ENCODE data around the gene KIF26B. TPM values are rescaled to one million over a fixed set of nuclear protein-coding genes. Genes with fewer than 3 reads are reported as not detected.

KIF26B gene
- polyA plus RNA-seq, 4 donors, result 31.8 to 38.0 (median 33.9) TPM

DNA sequence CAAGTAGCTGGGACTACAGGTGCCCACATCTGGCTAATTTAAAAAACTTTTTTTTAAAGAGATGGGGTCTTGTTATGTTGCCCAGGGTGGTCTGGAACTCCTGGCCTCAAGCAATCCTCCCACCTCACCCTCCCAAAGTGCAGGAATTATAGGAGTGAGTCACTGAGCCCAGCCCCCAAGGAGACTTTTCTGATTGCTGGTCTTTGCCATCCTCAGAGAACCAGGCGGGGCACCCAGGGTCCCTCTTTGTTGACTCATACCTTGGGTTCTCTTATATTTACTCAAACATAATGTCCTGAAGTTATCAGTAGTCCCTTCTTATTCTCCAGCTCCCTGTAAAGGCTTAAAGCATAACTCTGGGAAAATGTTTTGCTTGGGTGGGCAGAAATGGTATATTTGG lies 51.1 kb downstream of the KIF26B start:
- DNase-seq (ENCODE audit: low read depth in 4 of 4, low spot score in 3 of 4), result no peak

DNA sequence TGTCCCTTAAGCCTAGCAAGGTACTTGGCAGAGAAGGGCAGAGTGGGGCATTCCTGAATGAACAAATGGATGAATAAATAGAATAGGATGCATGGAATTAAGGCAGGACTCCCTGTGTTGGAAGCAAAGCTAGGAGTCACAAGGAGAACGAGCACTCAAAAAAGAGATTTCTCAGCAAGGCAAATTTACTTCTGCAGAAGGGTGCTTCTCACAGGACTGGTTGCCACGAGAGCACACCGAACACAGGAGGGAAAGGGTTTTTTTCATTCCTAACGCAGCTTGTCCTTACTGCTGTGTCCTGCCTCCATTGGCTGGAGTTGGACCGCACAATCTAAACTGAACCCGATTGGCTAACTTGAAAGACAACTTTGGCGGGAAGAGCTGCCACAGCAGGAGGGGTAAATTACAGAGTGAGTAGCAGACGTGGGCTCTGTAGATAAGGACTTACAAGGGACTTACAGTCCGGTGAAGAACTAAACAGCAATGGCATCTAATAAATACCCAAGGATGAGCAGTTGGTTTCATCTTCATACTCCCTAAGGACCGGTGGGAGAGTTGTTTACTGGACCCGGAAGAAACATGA lies 52.4 kb downstream of the KIF26B start:
- DNase-seq (ENCODE audit: low read depth in 4 of 4, low spot score in 3 of 4), result no peak

DNA sequence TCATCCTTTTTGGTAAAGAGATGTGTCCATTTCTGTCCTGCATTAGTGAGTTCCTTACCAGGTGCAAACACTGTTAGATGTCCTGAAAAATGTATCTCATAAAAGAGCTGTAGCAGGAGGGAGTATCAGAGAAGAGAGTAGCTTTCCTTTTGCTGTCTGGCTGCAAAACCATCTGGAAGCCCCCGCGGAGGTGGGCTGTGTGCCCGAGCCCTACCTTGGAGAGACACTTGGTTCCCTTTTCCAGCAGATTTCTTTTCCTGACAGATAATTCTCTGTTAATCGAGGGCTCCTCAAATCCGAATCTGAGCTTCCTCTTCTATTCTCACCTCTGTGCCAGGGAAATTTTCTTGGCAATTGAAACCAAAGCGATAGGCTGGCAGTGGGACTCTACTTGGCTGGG lies 53.0 kb downstream of the KIF26B start:
- no peak for DNase-seq (ENCODE audit: low read depth in 4 of 4, low spot score in 3 of 4)

DNA sequence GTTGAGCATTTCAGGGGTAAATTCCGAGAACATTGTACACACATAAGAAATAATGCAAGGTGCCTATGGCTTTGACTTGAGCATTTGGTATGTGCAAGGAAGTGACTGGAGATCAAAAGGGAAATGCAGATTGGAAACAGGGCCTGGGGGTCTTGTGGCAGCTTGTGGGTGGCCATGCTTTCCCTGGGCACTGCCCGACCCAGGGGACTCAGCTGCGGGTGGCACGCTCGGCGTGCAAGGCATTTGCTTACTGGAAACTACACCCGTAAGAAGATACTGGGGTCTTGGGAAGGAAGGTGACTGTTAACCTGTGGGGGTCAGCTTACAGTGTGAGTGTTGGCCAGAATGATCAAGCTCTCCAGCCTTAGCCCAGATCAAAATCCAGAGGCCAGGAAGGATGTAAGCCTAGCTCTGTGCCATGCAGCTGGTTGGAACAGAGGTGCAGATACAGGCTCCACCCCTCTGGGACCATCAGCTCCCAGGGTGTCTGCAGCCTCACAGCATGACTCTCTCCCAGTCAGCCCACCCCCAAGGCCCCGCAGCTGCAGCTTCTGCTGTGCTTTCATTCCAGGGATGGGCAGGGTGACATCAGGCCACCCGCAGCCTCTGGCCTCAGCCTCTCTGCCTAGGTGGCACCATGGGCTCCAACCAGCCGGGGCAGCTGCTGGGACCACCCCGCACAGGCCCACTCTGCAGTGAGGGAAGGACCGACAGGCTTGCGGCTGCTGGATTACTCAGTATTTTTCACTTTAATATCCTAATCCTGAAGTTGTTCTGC lies 55.1 kb downstream of the KIF26B start:
- DNase-seq (ENCODE audit: low read depth in 4 of 4, low spot score in 3 of 4), result no peak

DNA sequence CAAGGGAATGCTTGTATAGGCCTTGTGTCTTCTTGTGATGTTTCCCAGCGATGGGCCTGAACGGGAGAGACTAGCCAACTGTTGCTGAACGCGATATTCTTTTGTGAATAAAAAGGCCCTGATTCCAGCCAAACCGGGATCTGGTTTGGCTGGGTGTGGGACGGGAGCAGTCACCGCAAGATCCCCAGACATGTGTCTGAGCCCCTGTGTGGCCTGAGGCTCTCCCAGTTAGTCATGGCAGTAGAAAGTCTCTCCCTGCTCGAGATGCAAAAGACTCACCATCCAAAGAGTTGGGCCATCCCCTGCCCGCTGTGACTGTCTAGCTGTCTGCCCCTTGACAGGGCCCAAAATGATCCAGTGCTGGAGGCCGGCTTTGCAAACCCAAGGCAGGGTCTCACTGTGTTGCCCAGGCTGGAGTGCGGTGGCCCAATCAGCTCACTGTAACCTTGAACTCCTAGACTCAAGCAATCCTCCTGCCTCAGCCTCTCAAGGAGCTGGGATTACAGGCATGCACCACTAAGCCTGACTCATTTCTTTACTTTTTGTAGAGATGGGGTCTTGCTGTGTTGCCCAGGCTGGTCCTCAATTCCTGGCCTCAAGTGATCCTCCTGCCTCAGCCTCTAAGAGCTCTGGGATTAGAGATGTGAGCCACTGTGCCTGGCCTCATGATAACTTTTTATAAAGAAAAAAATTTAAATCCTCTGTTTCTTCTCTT lies 56.4 kb downstream of the KIF26B start:
- DNase-seq (ENCODE audit: low read depth in 4 of 4, low spot score in 3 of 4), result no peak

DNA sequence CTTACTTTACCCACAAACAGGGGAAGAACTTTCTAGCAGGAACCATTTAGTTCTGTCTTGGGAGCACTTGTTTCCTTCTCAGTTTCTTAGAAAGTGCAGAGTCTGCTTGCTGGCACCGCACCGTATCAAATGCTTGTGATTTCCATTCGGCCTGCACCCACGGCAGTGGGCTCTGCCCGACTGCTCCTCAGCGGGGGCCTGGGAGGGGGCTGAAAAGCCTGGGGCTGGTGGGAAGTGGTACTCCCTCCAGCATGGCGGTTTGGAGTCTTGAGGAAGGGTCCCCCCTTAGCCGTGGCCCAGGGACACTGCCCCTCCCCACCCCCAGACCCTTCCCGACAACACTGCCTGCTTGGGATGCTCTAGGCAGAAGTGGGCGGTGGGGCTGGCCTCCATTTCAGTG lies 57.0 kb downstream of the KIF26B start:
- no peak for DNase-seq (ENCODE audit: low read depth in 4 of 4, low spot score in 3 of 4)

DNA sequence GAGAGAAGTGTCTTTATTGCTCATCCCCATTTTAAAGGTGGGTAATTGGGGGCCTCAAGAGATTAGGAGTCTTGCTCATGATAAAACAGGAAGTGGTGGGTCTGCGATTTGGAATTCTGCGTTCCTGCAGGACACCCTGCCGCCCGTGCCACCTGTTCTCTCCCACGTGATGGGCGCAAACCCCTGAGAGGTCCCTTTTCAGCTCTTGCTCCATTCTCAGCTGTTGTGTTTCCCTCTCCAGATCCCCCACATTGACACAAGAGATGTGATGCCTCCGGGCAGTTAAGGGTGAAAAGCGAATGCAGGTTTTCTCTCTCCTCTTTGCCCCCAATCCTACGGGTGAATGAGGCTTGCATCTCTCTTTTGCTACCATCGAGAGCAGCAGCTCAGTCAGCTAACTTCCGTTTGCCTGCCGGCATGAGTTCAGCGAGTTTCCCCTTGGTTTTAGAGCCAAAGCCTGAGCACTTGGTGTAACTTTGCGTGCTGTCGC lies 57.5 kb downstream of the KIF26B start:
- DNase-seq (ENCODE audit: low read depth in 4 of 4, low spot score in 3 of 4), result no peak

DNA sequence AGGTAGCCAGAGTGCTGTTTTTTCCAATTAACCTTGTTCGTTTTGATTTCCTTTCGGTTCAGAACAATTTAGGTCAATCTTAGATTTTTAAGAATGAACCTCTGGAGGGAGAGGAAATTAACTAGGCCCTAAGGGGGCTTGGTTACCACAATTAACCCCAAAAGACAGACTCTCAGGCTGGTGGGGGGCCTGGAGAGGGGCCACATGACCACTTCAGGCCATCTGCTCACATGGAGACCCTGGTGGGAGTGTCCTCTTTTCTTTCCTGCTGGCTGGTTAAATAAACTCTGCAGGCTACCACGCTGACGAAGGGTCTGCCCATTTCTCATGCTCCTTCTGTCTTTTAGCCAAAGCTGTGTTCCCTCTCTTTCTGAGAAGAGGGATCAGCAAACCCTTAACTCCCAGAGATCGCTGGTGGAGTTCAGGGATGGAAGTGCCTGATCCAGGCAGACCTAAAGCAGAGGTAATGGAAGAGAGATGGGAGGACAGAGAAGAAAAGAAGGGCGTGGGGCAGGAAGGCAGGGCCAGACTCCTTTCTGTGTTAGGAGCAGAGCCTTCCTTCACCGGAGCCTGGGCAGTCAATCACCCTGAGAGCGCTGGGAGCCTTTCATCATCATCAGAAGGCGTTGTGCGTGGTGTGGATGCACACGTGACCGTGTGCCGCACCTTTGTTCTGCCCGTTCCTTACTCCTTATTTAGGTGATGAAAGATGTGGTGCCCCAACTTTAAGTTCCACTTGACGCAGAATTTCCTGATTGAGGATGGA lies 58.5 kb downstream of the KIF26B start:
- DNase-seq (ENCODE audit: low read depth in 4 of 4, low spot score in 3 of 4), result no peak

DNA sequence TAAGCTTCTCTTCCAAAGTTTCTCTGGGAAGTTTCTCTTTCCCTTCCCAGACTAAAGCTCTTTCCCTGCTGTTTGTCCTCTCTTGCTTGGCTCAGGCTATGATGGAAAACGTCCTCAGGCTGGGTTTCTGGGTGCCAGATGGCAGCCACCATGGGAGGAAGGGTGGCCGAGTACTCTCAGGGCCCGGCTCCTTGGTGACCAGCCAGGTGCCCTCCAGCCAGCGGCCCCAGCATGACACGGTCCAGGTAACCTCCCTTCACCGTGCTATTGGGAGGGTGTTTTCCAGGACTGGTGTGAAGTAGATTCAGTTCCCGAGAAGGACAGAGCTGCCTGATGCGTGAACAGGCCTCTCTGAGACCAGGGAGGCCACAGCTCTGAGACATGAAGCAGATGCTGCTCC lies 60.3 kb downstream of the KIF26B start:
- DNase-seq (ENCODE audit: low read depth in 4 of 4, low spot score in 3 of 4), result no peak

DNA sequence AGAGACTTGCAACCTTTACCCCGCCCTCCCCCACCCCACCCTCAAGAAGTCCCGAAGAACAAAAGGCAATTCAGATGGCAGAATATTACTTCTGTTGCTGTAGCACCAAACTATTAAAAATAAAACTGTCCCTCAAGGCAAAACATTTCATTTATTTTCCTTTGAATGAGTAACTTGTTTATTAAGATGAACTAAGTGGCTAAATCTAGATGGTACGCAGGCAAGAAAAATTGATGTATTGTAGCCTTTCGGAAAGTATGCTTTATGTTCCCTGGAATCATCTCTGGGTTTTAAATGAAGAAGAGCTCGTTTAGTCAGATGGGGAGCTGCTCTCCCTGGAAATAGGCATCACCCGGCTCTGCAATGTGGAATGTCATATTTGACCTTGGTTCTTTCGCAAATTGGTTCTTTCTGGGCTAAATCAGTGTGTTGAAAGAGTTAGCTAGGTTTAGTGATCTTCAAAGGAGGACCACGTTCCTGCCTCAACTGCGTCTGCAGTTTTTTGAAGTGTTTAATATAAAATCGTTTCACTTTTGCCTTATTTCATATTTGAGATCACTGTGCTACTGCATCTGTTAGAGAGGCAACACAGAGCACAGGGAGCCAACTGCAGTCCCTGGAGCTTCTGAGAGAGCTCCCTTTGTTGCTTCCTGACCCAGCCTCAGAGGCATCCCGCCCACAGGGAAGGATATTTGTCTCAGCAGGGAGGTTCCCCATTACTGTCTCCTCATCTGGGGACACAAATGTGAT lies 61.8 kb downstream of the KIF26B start:
- DNase-seq (ENCODE audit: low read depth in 4 of 4, low spot score in 3 of 4), result no peak

DNA sequence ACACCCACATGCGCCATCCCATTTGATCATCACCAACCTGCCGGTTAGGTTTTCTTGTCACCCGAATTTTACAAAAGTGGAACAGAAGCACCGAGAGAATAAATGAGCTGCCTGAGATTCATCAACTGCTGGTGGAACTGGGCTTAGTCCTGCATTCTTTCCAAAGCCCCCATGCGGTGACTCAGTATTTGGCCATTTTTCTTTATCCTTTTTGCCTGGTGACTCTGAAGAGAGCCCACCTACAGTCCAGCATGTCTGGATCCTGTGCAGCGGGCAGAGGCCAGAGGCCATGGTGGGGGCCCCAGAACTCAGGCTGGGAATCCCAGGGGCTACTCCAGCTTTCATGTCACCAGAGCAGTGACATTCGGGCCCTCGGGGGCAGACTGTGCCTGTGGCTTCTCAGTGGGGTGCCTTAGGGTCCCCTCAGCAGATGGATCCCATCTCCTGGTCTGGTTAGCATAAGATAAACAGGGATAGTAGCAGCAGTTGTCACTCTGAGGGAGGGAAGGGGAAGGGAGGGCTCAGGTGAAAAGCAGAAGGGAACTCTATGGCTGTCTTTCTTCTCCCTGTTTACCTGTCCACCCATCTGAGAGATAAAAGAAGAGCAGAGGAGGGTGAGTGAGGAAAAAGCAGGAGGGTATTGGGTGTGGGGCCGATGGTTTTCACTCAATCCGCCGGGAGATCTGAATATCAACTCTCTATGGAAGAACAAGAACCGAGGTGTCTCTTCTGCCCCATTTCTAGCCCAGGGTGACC lies 63.2 kb downstream of the KIF26B start:
- no peak for DNase-seq (ENCODE audit: low read depth in 4 of 4, low spot score in 3 of 4)

DNA sequence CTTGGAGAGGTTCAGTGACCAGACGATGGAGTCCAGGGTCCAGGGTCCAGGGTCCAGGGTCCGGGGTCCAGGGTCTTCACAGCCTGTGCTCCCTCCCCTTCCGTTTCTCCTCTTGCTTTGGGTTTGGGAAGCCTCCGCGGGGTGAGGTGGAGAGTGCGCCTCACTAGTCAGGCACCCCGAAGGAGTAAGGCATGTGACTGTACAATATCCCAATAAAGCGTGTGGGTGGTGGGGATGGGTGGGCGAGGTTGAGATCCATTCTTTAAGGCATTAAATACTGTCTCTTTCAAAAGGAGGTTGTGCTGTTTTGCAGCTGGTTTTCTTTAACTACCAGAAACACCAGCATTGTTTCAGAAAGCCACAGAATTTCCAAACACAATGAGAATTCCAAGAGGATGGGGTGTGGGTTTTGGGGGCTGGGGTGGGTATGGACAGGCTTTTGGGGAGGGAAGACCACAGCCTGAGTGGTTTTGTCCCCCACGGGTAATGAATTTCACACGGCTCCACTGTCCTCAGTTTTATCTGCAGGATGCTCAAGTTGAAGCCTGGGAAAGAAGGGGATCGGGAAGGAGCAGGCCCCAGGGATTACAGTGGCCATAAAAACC lies 65.7 kb downstream of the KIF26B start:
- no peak for DNase-seq (ENCODE audit: low read depth in 4 of 4, low spot score in 3 of 4)

DNA sequence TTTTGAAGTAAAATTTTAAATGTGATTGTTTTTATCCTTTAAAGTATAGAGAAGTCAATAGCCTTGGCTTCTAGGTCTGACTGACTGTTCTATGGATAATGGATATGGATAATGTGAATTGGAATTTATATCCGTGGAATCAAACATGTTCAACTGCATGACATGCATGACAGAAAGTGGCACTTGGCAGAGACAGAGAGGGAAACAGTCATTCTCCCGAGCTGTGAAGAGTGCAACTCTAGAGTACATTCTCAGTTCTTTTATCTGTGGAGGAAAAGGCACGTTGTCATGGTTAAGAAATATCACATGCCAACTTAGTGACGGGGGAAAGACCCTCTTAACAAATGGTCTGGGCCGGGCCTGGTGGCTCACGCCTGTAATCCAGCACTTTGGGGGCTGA lies 67.0 kb downstream of the KIF26B start:
- DNase-seq (ENCODE audit: low read depth in 4 of 4, low spot score in 3 of 4), result no peak

DNA sequence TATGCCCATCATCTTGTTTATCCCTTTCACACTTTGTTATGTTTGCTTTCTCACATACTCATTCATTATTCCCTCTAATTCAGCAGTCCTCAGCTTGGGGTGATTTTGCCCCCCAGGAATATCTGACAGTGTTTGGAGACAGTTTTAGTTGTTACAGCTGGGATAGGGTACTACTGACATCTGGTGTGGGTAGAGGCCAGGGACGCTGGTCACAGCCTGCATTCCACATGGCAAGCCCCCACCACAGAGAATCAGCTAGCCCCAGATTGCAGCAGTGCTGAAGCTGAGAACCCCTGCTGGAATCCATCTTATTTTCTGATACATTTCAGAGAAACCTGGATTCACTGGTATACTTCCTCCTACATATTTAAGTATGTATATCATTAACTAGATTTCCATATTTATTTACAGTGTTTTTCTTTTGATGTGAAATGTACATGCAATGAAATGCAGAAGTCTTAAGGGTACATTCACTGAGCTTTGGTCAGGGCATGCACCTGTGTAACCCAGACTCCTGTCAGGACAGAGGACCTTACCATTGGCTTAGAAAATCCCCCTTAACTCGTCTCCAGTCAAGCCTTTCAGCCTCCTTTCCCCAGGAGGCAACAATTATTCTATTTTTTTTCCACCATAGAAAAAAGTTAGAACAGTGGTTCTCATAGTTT lies 68.3 kb downstream of the KIF26B start:
- no peak for DNase-seq (ENCODE audit: low read depth in 4 of 4, low spot score in 3 of 4)

DNA sequence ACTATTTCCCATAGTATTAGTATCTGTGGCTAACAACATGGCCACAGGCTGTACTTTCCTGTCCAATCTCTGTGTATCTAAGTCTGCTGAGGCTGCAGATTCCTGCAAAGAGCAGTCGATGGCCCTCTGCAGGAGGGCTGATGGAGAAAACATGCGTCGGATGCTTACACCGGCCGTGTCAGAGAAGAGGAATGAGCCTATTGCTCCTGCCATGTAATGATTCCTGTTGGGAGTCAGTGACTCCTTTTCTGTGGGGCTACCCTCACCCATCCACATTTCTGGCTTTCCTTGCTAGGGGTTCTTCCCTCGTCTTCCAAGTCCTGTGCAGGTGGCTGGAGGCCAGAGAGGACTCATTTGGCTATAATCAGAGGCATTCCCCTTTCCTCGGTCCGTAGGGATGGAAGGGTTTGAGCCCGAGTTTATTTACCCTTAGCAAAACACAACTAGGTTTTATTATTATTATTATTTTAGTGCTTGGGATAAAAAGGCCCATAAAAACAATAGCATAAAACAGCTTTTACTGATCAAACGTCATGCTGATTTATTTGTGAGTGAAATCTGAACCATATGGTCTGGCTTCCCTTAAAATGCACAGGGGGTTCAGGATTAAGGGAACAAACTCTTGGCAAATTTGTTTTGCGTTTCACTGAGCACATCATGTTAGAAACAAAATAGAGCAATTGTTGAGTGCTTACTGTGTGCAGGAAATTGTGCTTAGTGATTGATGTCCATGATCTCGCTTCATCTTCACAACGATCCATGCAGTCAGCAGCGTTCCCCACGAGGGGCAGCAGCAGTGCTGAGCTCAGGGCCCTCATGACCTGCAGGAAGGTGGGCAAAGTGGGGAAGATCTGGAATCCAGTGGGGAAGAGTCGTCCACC lies 70.8 kb downstream of the KIF26B start:
- DNase-seq (ENCODE audit: low read depth in 4 of 4, low spot score in 3 of 4), result peak; percentile 26 to 45 (median 42)

DNA sequence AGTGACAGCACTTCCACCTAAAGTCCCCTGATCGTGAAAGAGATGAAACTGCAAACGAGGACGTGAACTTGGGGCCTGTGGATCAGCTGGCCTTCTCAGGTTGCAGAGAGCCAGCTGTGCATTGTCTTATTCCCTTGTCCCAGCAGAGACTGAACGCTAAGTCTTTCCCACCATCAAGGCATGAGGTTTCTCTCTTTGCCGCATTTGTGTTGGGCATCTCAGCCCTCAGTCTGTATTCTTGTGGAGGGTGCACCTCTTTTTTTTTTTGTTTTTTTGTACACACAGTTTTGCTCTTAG lies 71.4 kb downstream of the KIF26B start:
- DNase-seq (ENCODE audit: low read depth in 4 of 4, low spot score in 3 of 4), result no peak

DNA sequence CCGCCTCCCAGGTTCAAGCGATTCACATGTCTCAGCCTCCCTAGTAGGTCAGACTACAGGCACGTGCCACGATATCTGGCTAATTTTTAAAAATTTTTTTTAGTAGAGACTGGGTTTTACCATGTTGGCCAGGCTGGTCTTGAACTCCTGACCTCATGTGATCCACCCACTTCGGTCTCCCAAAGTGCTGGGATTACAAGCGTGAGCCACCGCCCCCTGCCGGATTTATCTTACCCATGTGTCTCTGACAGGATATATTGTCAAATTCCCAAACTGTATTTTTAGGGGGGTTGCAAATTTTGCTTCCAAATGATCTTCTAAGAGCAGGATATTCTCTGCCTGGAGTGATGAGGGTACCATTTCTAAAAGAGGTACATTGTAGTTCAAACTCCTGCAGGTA lies 74.3 kb downstream of the KIF26B start:
- DNase-seq (ENCODE audit: low read depth in 4 of 4, low spot score in 3 of 4), result no peak

DNA sequence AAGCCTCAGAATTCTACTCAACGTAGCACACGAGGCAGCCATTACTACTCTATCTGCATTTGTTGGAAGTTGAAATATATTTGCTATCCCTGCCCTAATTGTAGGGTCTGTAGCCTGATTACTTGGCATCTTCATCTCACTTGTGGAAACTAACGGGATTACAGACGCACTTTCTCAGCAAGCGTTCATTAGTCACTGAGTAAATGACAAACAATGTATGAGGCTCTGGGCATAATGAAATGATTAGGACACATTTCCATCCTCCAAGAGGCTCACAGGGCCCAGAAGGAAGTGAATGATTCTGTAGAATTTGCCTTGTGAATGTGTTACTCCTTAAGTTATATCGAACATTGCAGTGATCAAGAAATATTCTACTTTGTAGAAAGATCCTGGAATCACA lies 78.1 kb downstream of the KIF26B start:
- DNase-seq (ENCODE audit: low read depth in 4 of 4, low spot score in 3 of 4), result no peak
